Kidney (tissue), 14 donors: ENCODE results near the gene ASB2. TPM values are rescaled to one million over a fixed set of nuclear protein-coding genes. Genes with fewer than 3 reads are reported as not detected.

Source experiments
- DNase-seq, 5 donors: peaks; one replicate each; pipeline ENCODE4 v3.0.0-alpha.2; 2013 to 2020
- FAIRE-seq: peaks from 2 replicates; lab custom pipeline; 2012; peaks lifted over from hg19 to GRCh38; lab: Jason Lieb, UNC
- H3K27ac ChIP-seq, 2 donors: one replicate each; pipeline ENCODE4 v1.7.0; 2013; ENCODE audit warnings: low read depth in 2 of 2, low read length in 2 of 2, inconsistent platforms in 1 of 2
- H3K27me3 ChIP-seq: one replicate; pipeline ENCODE4 v1.7.1; 2013; ENCODE audit warnings: low read length, inconsistent platforms; ENCODE audit not compliant: control insufficient read depth, insufficient read depth
- H3K36me3 ChIP-seq, 3 donors: one replicate each; pipeline versions ENCODE4 v1.7.0 to v1.7.1; 2013; ENCODE audit warnings: low read length in 3 of 3, control low read depth in 1 of 3, inconsistent platforms in 1 of 3; ENCODE audit not compliant: insufficient read depth in 3 of 3, control insufficient read depth in 2 of 3
- H3K4me1 ChIP-seq, 3 donors: one replicate each; pipeline versions ENCODE4 v1.7.0 to v1.7.1; 2013; ENCODE audit warnings: low read length in 3 of 3, inconsistent platforms in 1 of 3, low read depth in 1 of 3; ENCODE audit not compliant: control insufficient read depth in 2 of 3, insufficient read depth in 2 of 3
- H3K4me3 ChIP-seq, 3 donors: one replicate each; pipeline versions ENCODE4 v1.7.0 to v1.8.1; 2013; ENCODE audit warnings: low read length in 3 of 3, control low read depth in 1 of 3, inconsistent platforms in 1 of 3
- H3K9ac ChIP-seq, 3 donors: one replicate each; pipeline versions ENCODE4 v1.7.0 to v1.7.1; 2013; ENCODE audit warnings: low read length in 3 of 3, control low read depth in 1 of 3, inconsistent platforms in 1 of 3
- H3K9me3 ChIP-seq, 3 donors: one replicate each; pipeline versions ENCODE4 v1.7.0 to v1.7.1; 2013; ENCODE audit warnings: low read length in 3 of 3, control low read depth in 1 of 3, inconsistent platforms in 1 of 3; ENCODE audit not compliant: control insufficient read depth in 2 of 3, insufficient read depth in 1 of 3
- CTCF ChIP-seq: IDR thresholded peaks from 3 replicates; pipeline ENCODE4 v1.5.1; 2012; ENCODE audit warnings: mild to moderate bottlenecking, moderate library complexity, borderline replicate concordance; ENCODE audit not compliant: insufficient read depth; ENCODE audit errors: extremely low read depth
- intact Hi-C: fragments of 100-400 bp; cut with DNase I; formaldehyde crosslinking; loops from one replicate; pipeline ENCODE4 v1.11.1; 2022
- polyA plus RNA-seq: library from polyadenylated mRNA; stranded (reverse); fragments of 350-450 nt; fragmentation: Illumina TruSeq; extraction: RNeasy Lipid Tissue Mini Kit (QIAGEN cat#74804); gene quantifications from one replicate; pipeline ENCODE4 v1.2.3, GENCODE V29; 2014; ENCODE audit warnings: low read depth, low replicate concordance; ENCODE audit not compliant: insufficient read depth
- total RNA-seq: library from RNA; stranded (reverse); fragmentation: NEBNext Ultra II Directional; extraction: Animal tissue kit (Norgen Biotek cat#: 25700); gene quantifications from one replicate; pipeline ENCODE4 v1.2.1, GENCODE V29; 2021
- donor health status: control.
- donor health status: control.
- donor health status: control.
- donor health status: control.
- donor health status: control.
- donor health status: DM: yes; HTN: yes; CAD: no.
- donor health status: Normal renal cell carcinoma (clear cell type).

ASB2 gene
- total and polyA plus RNA-seq, 2 donors from 2014 or later = 0.97 to 3.7 TPM

- TF ChIP-seq CTCF = no peak
- H3K9ac ChIP-seq = no peak overlapping the region
- H3K27me3 ChIP-seq = no peaks in the 10 kb centered on the region
- no peaks in the 10 kb centered on the region for H3K9me3 ChIP-seq
- intact Hi-C loops = no loop called here
- no peaks in the 10 kb centered on the region for H3K36me3 ChIP-seq
- no peak overlapping the region for H3K4me3 ChIP-seq
- no peaks in the 10 kb centered on the region for H3K4me1 ChIP-seq
- no peak for FAIRE-seq
- no peak for DNase-seq
- H3K27ac ChIP-seq = no peak overlapping the region
These were observed 46.4 kb upstream of the ASB2 start for GRCh38 chr14:94022532-94023411.

DNA sequence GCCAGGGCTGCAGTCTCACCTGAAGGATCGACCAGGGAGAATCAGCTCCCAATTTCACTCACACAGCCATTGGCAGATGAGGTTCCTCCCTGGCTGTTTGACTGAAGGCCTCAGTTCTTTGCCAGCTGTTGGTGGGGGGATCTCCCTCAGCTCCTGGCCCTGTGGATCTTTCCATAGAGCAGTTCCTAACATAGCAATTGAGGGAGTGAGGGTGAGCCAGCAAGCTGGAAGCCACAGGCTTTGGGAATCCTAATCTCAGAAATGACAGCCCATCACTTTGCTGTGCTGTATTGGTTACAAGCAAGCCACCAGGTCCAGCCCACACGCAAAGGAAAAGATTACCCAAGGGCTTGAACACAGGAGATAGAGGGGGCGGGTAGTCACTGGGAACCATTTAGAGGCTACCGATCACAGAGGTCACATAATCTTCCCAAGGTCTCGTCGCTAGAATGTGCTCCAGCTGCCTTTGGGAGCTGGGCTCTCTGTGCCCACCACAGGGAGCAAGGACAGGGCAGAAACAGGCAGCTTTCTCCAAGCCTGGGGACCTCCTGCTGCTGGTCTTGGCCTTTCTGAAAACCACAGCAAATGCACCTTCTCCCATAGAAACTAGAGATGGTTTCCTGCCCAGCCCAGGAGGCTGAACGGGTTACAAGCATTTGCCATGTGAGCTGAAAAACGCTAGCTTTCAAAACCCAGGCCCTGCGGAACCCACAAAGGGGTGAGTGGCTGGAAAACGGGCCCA lies 45.2 kb upstream of the ASB2 start:
- H3K9ac ChIP-seq = no peak overlapping the region
- H3K9me3 ChIP-seq = no peaks in the 10 kb centered on the region
- no peaks in the 10 kb centered on the region for H3K4me1 ChIP-seq
- H3K27ac ChIP-seq = no peak overlapping the region
- TF ChIP-seq CTCF = no peak
- intact Hi-C loops = no loop called here
- no peaks in the 10 kb centered on the region for H3K36me3 ChIP-seq
- FAIRE-seq (no peak), DNase-seq (no peak)
- no peak overlapping the region for H3K4me3 ChIP-seq
- no peaks in the 10 kb centered on the region for H3K27me3 ChIP-seq

DNA sequence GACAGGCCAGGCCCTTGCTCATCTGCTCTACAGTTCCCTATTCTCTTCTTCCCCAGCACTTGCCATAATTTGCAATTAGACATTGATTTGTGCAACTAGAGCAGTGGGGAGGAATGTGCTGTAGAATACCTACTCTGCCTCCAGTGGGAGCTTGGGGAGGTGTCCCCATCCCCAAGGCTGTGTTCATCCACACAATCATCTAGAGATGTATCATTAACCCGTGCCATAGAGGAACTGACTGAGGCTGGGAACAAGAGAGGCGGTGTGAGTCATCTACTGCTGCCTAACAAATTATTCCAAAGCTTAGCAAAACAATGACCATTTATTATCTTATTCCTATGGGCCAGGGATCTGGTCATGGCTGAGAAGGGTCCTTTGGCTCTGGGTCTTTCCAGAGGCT lies 44.6 kb upstream of the ASB2 start:
- no peaks in the 10 kb centered on the region for H3K27me3 ChIP-seq
- intact Hi-C loops = no loop called here
- no peak for DNase-seq
- H3K4me1 ChIP-seq = no peaks in the 10 kb centered on the region
- no peak overlapping the region for H3K27ac ChIP-seq
- no peak overlapping the region for H3K4me3 ChIP-seq
- H3K9ac ChIP-seq = no peak overlapping the region
- no peaks in the 10 kb centered on the region for H3K36me3 ChIP-seq
- TF ChIP-seq CTCF = no peak
- H3K9me3 ChIP-seq = no peaks in the 10 kb centered on the region
- no peak for FAIRE-seq
